Lung (tissue), 12 donors: Measurements from ENCODE around the gene TNNT2. TPM values are rescaled to one million over a fixed set of nuclear protein-coding genes. Genes with fewer than 3 reads are reported as not detected.
A peak's percentile ranks its signal among the peaks of the same experiment; 100 is the strongest.

Experiments used
- ATAC-seq: fragments of 200-7000 bp; cut with Tn5 transposase; one replicate; pipeline ENCODE4 v1.9.1; 2020; ENCODE audit warnings: moderate number of reproducible peaks; ENCODE audit not compliant: insufficient read depth, low FRiP score
- DNase-seq, 3 donors: peaks; one replicate each; pipeline ENCODE4 v3.0.0-alpha.2; 2013 to 2017
- H3K27ac ChIP-seq, 2 donors: one replicate each; pipeline ENCODE4 v1.5.1; 2013; ENCODE audit warnings: mild to moderate bottlenecking in 2 of 2, moderate library complexity in 2 of 2, control low read depth in 1 of 2, inconsistent platforms in 1 of 2, low read depth in 1 of 2, low read length in 1 of 2
- H3K27me3 ChIP-seq, 3 donors: one replicate each; pipeline ENCODE4 v1.5.1; 2013; ENCODE audit warnings: low read length in 2 of 3; ENCODE audit not compliant: control insufficient read depth in 3 of 3, insufficient read depth in 3 of 3
- H3K36me3 ChIP-seq, 4 donors: one replicate each; pipeline ENCODE4 v1.5.1; 2013; ENCODE audit warnings: low read length in 4 of 4, mild to moderate bottlenecking in 1 of 4, moderate library complexity in 1 of 4; ENCODE audit not compliant: control insufficient read depth in 4 of 4, insufficient read depth in 4 of 4
- H3K4me1 ChIP-seq, 5 donors: one replicate each; pipeline ENCODE4 v1.5.1; 2013; ENCODE audit warnings: low read length in 5 of 5, mild to moderate bottlenecking in 2 of 5, moderate library complexity in 1 of 5; ENCODE audit not compliant: control insufficient read depth in 5 of 5, insufficient read depth in 5 of 5
- H3K4me3 ChIP-seq: one replicate; pipeline ENCODE4 v1.5.1; 2013; ENCODE audit warnings: mild to moderate bottlenecking, control low read depth, moderate library complexity
- H3K9ac ChIP-seq, 2 donors: one replicate each; pipeline ENCODE4 v1.5.1; 2013; ENCODE audit warnings: low read length in 2 of 2, control low read depth in 1 of 2; ENCODE audit not compliant: insufficient read depth in 1 of 2
- H3K9me3 ChIP-seq, 4 donors: one replicate each; pipeline ENCODE4 v1.5.1; 2013; ENCODE audit warnings: low read length in 3 of 4, mild to moderate bottlenecking in 1 of 4, moderate library complexity in 1 of 4; ENCODE audit not compliant: control insufficient read depth in 4 of 4, insufficient read depth in 3 of 4
- CTCF ChIP-seq: IDR thresholded peaks from 2 replicates; pipeline ENCODE4 v1.5.1; 2012; ENCODE audit warnings: mild to moderate bottlenecking; ENCODE audit errors: control extremely low read depth, extremely low read depth
- WGBS, 2 donors: extraction: QIAGEN DNeasy Blood & Tissue Kit; methylation state at CpG; one replicate each; pipeline ENCODE4 v1.1.7; 2013; 5-methylcytosine and 5-hydroxymethylcytosine counted together
- polyA plus RNA-seq, 2 donors: library from polyadenylated mRNA; stranded (reverse); fragments of 200-250 nt; gene quantifications; one replicate each; pipeline ENCODE4 v1.2.1, GENCODE V29; 2013
- total RNA-seq, 2 donors: library from RNA; depleted of rRNA in 1 of 2; stranded (reverse); fragments of >200 nt in 1 of 2; gene quantifications; one replicate each; pipeline ENCODE4 v1.2.1, GENCODE V29; 2014 to 2021
- donor health status: control.
- donor health status: control.
- donor health status: Bipolar disorder and iron deficiency.
- donor health status: healthy.
- donor health status: DM: yes; HTN: yes; CAD: no.

Gene TNNT2
- total and polyA plus RNA-seq, 4 donors = 2.0 to 10.4 (median 5.4) TPM

- WGBS, 2 donors = 72 to 82% methylated on average over 2 of the region's 2 CpGs
- TF ChIP-seq CTCF = no peak
- H3K9ac ChIP-seq = no peak overlapping the region
- H3K4me1 ChIP-seq = peaks cover 0 to 31% (median 15%) of the 10 kb centered on the region in 5 donors
- H3K9me3 ChIP-seq = no peaks in the 10 kb centered on the region
- DNase-seq = no peak
- no peak overlapping the region for H3K4me3 ChIP-seq
- H3K27ac ChIP-seq = peak overlapping the region; percentile 21 to 49
- no peak for ATAC-seq
- no peaks in the 10 kb centered on the region for H3K36me3 ChIP-seq
- peaks cover 0 to 19% (median 16%) of the 10 kb centered on the region in 3 donors for H3K27me3 ChIP-seq
Measured at GRCh38 chr1:201400852-201401230, 23.4 kb upstream of the TNNT2 start.

DNA sequence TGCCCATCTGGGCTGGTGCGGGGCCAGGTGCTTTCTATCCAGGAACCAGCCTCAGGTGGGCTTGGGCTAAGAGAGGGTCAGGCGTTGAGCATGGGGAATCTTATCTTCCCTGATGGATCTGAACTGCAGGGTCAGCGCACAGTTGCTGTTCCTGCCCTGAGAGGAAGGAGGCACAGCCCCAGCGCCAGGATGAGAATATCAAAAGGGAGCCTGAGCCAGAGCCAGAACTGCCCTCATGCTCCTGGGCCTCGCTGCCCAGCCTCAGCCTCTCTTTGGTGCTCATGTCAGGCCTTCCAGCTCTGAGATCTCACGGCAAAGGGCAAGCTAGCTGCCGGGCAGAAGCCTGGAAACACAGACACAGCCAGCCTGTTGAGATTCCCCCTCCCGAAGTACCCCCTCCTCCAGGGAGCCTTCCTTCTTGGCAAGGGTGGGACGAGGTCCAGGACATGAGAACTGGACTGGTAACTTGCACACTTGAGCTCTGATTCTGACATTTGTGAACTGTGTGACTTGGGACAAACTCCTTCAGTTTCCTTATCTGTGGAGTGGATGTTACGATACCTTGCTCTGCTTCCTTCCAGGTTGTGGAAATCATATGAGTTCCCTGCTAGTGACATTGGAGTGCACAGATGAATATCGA is 22.9 kb upstream of the TNNT2 start:
- TF ChIP-seq CTCF = no peak
- no peak for DNase-seq
- 73 to 88% methylated on average over 11 of the region's 11 CpGs for WGBS, 2 donors
- Histone ChIP-seq H3K36me3 (no peaks in the 10 kb centered on the region), H3K9me3 (no peaks in the 10 kb centered on the region), H3K27me3 (peaks cover 0 to 19% (median 16%) of the 10 kb centered on the region in 3 donors), H3K4me1 (peaks cover 0 to 31% (median 15%) of the 10 kb centered on the region in 5 donors), H3K27ac (peak overlapping the region; percentile 21 to 49), H3K4me3 (no peak overlapping the region), H3K9ac (no peak overlapping the region)
- ATAC-seq = peak; percentile 4

DNA sequence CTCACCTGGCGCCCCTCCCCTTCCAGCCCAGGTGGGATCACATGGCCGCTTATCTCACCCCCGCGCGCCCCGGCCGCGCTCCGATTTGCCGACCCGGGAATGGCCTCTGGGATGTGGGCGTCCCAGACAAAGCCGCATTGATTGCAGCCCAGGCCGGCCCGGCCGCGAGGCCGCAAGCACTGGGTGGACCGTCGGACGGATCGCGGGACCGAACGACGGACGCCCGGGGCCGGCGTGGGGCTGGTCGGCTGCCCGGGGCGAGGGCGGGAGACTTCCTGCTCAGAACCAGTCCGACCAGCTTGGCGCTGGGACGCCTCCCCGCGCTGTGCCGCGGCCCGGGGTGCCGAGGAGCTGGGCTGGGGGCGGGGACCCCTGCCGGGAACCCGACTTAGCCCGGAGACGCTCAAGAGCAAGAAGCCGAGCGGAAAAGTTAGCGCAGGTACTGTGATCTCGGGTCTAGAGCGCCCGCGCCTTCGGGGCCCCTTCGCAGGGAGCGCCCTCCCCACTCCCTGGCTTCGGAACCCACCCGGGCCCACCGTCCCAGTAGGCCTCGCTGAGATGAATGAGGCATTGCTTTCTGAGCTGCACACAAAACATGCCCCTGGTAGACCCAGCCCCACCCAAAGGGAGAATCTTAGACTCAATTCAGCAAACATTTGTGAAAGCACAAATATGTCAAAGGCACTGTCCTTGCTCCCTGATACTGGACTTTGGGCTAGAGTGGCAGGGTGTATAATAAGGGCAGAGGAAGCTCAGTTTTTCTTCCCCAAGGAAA is 22.1 kb upstream of the TNNT2 start:
- TF ChIP-seq CTCF = no peak
- Histone ChIP-seq H3K27me3 (peaks cover 0 to 19% (median 16%) of the 10 kb centered on the region in 3 donors), H3K36me3 (no peaks in the 10 kb centered on the region), H3K9ac (no peak overlapping the region), H3K4me3 (peak overlapping the region; percentile 9), H3K9me3 (no peaks in the 10 kb centered on the region), H3K27ac (peak overlapping the region in 1 of 2 donors; percentile 27), H3K4me1 (peaks cover 0 to 31% (median 12%) of the 10 kb centered on the region in 5 donors)
- peak; percentile 40 to 69 (median 58) for DNase-seq
- 6 to 7% methylated on average over 43 to 62 of the region's 62 CpGs for WGBS, 2 donors
- peak; percentile 54 for ATAC-seq
